IPS-NIHi7 (cell line): ENCODE results near the gene ZNF865.

ENCODE experiments used
- DNase-seq: peaks from one replicate; pipeline ENCODE4 v3.0.0; 2012; ENCODE audit warnings: mixed read lengths; ENCODE audit errors: extremely low spot score

The ZNF865 gene

GRCh38 chr19:55586976-55587668 lies 18.3 kb upstream of the ZNF865 start:
- DNase-seq = peak; percentile 96

- DNase-seq = no peak
These were observed 16.7 kb upstream of the ZNF865 start for GRCh38 chr19:55588738-55589137.

GRCh38 chr19:55590109-55590508 lies 15.3 kb upstream of the ZNF865 start:
- no peak for DNase-seq

GRCh38 chr19:55590617-55591016 lies 14.8 kb upstream of the ZNF865 start:
- DNase-seq = no peak

- peak; percentile 20 for DNase-seq
These were observed 13.9 kb upstream of the ZNF865 start for GRCh38 chr19:55591555-55591954.

- no peak for DNase-seq
These were observed 12.9 kb upstream of the ZNF865 start for GRCh38 chr19:55592391-55593090.

- DNase-seq = no peak
These were observed 12.2 kb upstream of the ZNF865 start for GRCh38 chr19:55593096-55593772.

GRCh38 chr19:55594996-55595545 lies 10.4 kb upstream of the ZNF865 start:
- DNase-seq = no peak

GRCh38 chr19:55596304-55596703 lies 9.1 kb upstream of the ZNF865 start:
- no peak for DNase-seq

GRCh38 chr19:55597501-55597921 lies 7.9 kb upstream of the ZNF865 start:
- DNase-seq = no peak

- DNase-seq = peak; percentile 16
These were observed 7.4 kb upstream of the ZNF865 start for GRCh38 chr19:55598034-55598433.

- peak; percentile 81 for DNase-seq
These were observed 6.6 kb upstream of the ZNF865 start for GRCh38 chr19:55598719-55599467.

GRCh38 chr19:55599468-55599841 lies 6.0 kb upstream of the ZNF865 start, which contains the start of gene FIZ1:
FIZ1 (minus strand) TSS chr19:55599517; CDS start chr19:55597865, 1,652 bp downstream.
- DNase-seq = peak; percentile 77

GRCh38 chr19:55599842-55600661 lies 5.4 kb upstream of the ZNF865 start, which contains the start of gene ZNF524:
ZNF524 (plus strand) TSS chr19:55600288; CDS start chr19:55602113, 1,825 bp downstream.
- DNase-seq = peak; percentile 68

- DNase-seq = no peak
These were observed 4.8 kb upstream of the ZNF865 start for GRCh38 chr19:55600662-55601028.

- no peak for DNase-seq
These were observed 4.4 kb upstream of the ZNF865 start for GRCh38 chr19:55601084-55601483.

GRCh38 chr19:55602104-55603001 lies 3.1 kb upstream of the ZNF865 start:
- DNase-seq = no peak

- DNase-seq = no peak
These were observed 2.3 kb upstream of the ZNF865 start for GRCh38 chr19:55603115-55603514.

GRCh38 chr19:55603581-55604292 lies 1.7 kb upstream of the ZNF865 start:
- DNase-seq = peak; percentile 45
